Measurements from ENCODE around the gene SAMD3.
"Not testable (repeated sequence)": the region's sequence is repeated elsewhere in the genome, so short reads cannot be mapped to it uniquely, and the experiment has no call there.

Gene SAMD3

GRCh38 chr6:130173377-130174004 lies 49.3 kb downstream of the SAMD3 start:
- not testable (repeated sequence) for DNase-seq

GRCh38 chr6:130170160-130170559 lies 52.6 kb downstream of the SAMD3 start:
- DNase-seq = not testable (repeated sequence)

- no peak for DNase-seq
Measured at GRCh38 chr6:130167655-130168054, 55.1 kb downstream of the SAMD3 start.

DNA sequence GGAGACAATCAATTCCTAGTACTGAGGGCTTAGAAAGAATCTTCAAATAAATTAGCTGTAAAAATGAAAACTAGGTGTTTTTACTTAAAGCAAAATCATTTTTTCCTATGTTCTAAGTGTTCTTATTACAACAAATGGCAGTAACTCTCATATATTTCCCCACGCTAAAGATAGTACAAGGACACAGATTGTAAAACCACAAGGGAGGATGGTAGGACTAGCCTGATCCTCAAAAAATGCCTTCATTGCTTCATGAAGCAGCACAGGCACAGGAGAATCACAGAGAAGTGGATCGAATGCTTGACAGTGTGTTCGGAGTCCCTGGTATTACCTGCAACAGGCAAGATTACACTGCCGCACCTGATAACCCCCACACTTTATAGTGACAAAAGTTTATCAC lies 58.5 kb downstream of the SAMD3 start:
- no peak for DNase-seq

DNA sequence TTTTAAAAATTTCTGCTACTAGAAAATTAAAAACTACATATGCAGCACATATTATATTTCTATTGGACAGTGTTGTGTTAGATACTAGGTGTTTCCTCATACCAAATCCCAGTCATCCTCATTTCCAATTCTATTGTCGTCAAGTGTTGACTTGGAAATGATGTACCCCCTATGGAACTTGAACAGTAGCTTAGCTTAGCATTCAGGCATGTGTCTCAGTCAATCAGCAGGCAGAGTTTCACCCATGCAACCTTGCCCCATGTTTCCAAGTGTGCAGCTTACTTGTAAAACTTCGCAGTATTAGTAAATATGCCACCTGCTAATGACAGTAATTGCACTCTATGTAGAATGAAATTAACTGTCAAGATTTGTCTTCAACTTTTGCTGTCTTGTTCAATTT lies 59.5 kb downstream of the SAMD3 start:
- DNase-seq = no peak

- DNase-seq = no peak
Measured at GRCh38 chr6:130162421-130162820, 60.3 kb downstream of the SAMD3 start.

- no peak for DNase-seq
Measured at GRCh38 chr6:130161683-130162404, 60.9 kb downstream of the SAMD3 start.

DNA sequence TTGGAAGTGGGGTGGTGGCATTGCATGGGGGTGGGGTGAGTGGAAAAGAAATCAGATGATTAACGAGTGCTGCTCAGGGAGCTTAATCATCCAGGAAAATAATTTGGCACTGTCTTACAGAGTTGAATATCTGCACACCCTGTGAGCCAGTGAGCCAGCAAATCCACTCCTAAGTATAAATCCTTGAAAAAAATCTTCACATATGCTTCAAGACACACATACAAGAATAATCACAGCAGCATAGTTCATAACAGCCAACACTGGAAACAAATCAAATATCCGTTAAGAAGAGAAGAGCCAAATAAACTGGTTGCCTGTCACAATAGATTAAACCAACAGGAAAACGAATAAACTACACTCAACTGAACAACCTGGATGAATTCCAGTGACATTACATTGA lies 62.8 kb downstream of the SAMD3 start:
- no peak for DNase-seq

DNA sequence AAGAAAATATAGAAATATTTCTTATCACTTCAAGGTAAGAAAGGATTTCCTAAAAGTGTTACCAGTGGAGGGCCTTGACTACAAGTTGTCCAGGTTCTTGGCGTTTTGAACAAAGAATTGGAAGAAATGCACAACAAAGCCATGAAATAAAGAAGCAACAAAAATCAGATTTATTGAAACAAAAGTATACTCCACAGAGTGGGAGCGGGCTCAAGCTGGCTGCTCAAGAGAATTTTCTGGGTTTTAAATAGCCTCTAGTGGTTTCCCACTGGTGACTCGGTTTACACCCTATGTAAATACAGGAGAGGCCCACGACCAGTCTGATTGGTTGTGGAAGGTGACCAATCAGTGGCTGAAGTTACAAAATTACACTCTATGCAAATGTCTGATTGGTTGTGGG lies 64.2 kb downstream of the SAMD3 start:
- DNase-seq = no peak

DNA sequence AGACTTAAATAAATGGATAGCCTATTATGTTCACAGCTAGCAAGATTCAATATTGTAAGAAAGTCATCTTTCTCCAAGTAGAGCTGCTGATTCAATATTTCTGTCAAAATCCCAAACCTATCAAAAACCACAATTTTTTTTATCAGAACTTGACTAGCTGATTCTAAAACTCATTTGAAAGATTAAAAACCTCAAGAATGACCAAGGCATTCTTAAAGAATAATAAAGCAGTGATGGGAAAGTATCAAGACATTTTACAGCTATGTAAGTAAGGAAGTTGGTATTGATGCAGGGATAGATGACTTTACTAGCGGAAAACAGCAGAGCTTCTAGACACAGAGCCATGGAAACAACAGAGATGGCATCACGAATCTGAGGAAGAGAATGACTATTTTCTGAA lies 64.7 kb downstream of the SAMD3 start:
- no peak for DNase-seq

DNA sequence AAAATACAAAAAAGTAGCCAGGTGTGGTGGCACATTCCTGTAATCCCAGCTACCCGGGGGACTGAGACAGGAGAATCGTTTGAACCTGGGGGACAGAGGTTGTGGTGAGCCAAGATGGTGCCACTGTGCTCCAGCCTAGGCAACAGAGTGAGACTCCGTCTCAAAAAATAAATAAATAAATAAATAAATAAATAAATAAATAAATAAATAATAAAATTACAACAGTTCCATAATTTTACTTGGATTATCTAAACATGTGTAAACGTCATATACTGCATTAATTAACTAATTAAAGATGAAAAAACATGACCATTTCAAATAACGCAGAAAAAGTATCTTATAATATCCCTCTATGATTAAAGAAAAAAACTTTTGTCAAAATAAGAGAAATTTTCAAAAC lies 65.8 kb downstream of the SAMD3 start:
- no peak for DNase-seq

DNA sequence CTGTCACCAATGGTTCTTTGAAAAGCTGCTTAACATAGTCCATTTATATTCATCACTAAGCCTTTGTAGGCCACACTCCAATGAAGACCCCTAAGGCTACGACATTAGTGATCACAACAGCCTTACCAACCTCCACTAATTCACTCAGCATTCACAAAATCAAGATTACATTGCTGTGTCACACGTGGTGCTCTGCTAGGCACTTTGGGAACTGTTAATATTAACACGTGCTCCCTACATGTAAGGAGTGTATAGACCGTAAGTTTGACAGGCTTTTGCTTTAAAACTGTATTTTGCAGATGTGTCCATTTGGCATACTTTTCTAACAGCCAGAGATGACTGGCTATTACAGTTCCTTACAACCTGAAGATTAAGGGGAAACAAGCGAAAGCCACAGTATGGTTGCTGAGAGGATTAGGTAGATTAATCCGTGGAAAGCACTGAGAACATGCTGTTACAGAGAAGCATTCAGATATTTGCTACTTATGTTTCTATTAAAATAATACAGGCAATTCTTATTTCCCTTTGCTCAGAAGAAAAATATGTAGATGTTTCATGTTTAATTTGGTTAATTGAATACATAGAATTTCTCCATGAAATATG lies 69.7 kb downstream of the SAMD3 start:
- no peak for DNase-seq

- DNase-seq = no peak
Measured at GRCh38 chr6:130150906-130151305, 71.8 kb downstream of the SAMD3 start.

GRCh38 chr6:130149016-130149415 lies 73.7 kb downstream of the SAMD3 start:
- DNase-seq = not testable (repeated sequence)

DNA sequence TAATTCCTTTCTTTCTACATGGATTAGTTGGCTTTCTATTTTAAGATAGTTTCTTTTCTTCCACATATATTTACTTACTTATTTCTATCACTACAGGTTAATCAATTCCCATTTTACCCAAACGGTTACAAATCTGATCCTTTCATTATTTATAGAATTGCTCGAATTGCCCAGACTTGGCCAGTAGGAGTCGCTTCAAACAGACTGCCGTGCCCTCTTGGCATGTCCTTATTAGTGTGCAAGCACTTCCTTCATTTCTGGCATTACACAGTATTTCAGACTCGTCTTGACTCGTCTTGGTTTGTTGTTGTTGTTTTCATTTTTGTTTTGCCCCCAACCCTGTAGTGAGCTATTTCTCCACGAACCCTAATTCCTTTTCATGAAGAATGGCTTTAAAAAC lies 74.6 kb downstream of the SAMD3 start:
- DNase-seq = no peak

DNA sequence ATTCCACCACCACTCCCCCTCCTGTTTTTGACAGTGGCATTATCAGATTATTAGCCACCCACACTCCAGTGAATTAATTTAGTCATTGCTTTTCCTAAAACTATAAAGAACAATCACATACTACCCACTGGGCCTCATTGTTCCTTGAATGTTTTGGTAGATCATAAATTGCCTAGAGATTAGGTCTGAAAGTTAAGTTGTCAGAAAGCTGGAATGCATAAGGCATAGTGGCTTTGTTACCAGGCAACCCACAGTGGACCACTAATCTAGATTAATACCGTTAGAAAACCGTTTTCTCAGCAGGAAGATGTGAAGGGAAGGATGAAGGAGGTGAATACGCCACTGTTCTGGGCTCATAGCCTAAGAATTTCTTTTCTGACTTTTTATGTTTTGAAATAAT lies 75.6 kb downstream of the SAMD3 start:
- no peak for DNase-seq

DNA sequence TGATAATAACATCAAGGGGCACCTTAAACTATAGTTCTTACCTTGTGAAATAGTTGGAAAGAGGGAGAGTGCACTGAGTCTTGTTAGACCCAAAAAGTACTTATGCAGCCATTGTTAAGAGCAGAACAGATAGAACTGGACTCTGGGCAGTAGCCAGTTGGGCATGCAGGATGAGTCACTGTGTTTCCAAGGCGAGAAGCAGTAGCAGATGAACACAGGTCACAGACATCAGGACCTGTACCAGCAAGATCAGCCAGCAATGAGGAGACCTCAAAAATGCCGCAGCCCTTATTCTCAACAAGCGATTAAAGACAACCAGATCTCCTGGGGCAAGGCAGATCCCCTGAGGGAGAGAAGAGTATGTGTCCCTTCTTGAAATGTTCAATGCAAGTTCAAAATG lies 79.0 kb downstream of the SAMD3 start:
- DNase-seq = no peak

GRCh38 chr6:130140084-130140483 lies 82.7 kb downstream of the SAMD3 start:
- no peak for DNase-seq

DNA sequence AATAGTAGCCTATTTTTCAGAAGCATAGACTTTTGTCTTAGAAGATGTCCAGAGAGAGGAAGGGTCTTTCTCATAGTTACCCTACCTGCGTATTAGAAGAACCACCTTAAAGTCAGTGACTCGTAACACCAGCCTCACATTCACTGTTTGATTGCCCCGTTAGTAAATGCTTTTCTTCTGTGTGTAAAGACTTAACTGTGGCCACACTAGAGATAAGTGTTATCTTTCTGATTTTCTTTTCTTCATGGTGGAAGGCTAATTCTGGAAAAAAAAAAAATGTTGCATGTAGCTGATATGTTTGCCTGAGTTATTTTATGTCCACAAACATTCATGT lies 83.9 kb downstream of the SAMD3 start:
- DNase-seq = no peak

GRCh38 chr6:130138116-130138908 lies 84.4 kb downstream of the SAMD3 start:
- DNase-seq = no peak

DNA sequence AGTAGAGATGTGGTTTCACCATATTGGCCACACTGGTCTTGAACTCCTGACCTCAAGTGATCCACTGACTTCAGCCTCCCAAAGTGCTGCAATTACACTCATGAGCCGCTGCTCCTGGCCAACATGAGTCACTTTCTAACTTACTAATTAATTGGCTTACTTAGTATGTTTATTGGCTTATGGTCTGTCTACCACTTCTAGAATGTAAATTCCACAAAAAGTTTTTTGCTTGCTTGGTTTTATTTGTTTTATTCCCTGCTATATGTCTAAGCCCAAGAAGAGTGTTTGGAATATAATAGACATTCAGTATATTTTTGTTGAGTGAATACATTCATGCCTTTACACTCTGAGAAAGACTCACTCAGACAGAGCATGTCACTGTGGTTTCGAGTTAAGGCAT lies 86.0 kb downstream of the SAMD3 start:
- no peak for DNase-seq

DNA sequence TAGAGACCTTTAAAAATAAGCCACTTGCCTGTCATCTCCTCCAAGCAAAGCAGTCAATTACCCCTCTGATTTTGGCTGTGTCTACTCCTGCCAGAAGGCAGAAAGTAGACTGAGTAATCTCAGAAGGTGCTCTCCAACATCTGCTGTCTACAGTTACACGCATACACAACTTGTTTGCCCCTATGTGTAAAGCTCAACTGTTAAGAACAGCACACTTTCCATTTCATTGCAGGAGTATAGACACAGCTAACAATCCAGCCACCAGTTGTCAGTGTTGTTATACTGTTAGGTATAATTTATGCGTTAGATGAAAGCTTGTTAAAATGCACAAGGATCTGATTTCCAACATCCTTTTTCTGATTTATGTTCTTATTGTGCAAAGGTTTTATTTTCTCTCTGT lies 88.2 kb downstream of the SAMD3 start:
- DNase-seq = no peak

DNA sequence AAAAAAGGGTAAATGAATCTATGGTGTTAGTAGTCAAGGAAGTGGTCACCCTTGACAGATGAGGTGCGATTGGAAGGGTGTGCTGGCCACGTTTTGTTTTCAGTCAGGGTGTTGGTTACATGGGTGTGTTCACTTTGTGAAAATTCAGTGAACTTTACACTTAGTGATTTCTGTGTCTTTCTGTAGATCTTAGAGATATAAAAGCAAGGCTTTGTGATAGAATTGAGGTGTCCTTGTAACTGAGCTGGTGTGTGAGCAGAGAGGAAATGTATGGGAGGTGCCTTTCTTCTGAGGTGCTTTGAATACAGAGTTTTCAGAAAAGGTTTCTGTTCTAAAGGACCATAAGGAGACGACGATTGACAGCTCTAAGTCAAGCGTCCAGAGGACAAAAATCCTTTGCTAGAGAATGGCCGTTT lies 90.5 kb downstream of the SAMD3 start:
- DNase-seq = no peak

- DNase-seq = no peak
Measured at GRCh38 chr6:130129762-130130246, 92.9 kb downstream of the SAMD3 start.

All from NCI-H345 (cell line).